ENCODE results near the gene PRRX2. TPM values are rescaled to one million over a fixed set of nuclear protein-coding genes. Genes with fewer than 3 reads are reported as not detected.

The PRRX2 gene
- total and polyA plus RNA-seq, 2 donors (not counting 1 experiment from before 2014, with no cell fraction given), result not detected

DNA sequence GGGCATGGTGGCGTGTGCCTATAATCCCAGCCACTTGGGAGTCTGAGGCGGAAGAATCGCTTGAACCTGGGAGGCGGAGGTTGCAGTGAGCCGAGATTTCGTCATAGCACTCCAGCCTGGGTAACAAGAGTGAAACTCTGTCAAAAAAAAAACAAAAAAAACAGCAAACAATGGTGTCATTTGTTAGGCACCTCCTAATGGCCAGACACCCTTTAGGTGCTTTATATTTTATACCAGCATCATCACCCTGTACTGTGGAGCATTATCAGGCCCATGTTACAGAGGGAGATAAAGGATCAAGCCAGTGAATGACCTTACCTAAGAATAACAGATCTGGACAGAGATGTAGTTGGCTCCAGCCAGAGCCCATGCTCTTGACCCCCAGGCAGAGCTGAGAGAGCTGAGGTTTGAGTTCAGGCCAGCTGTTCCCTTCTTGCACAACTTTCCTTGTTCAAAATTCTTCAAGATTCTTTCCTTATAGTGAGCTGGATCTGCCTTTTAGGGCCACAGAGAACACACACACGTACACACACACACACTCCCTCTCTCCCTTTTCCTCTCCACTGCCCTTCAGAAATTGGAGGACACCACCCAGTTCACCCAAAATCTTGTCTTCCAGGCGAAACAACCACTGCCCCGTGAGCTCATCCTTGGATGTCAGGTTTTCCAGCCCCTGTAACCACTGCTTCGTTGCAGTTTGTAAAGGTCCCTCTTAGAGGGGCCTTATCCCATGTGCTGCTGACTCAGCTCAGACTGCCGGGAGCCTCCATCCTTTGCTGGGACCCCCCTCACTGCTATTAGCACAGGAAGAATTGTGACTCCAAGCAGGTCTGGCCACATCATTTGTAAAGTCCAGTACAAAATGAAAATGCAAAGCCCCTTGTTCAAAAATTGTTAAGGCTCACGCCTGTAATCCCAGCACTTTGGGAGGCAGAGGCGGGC is 97.8 kb downstream of the PRRX2 start:
- Mint-ChIP-seq H3K27me3 (peaks cover 14% of the 10 kb centered on the region), H3K4me3 (no peak overlapping the region), H3K9me3 (ENCODE audit: insufficient read depth) (no peaks in the 10 kb centered on the region), H3K27ac (no peak overlapping the region), H3K4me1 (peaks cover under 1% of the 10 kb centered on the region)
- Histone ChIP-seq H3K79me2 (ENCODE audit: control insufficient read depth, insufficient read depth, low read length) (no peaks in the 10 kb centered on the region), H3K4me2 (replicated peaks; ENCODE audit: low read depth, low read length, poor library complexity, severe bottlenecking) (no peak overlapping the region), H3K4me1 (ENCODE audit: control insufficient read depth in 2 of 2, insufficient read depth in 2 of 2, low read length in 2 of 2) (no peaks in the 10 kb centered on the region), H3K27ac (ENCODE audit: low read length in 2 of 2) (no peak overlapping the region), H2AFZ (ENCODE audit: insufficient read depth, low read depth, low read length, poor library complexity, severe bottlenecking) (no peak overlapping the region), H3K36me3 (replicated peaks in 1 of 2; ENCODE audit: control extremely low read depth in 1 of 2, control insufficient read depth in 1 of 2, extremely low read depth in 1 of 2, insufficient read depth in 2 of 2, low read length in 1 of 2) (no peaks in the 10 kb centered on the region), H3K9me3 (ENCODE audit: control extremely low read depth in 1 of 3, control insufficient read depth in 2 of 3, insufficient read depth in 1 of 3, low read length in 2 of 3) (no peaks in the 10 kb centered on the region), H3K4me3 (ENCODE audit: control extremely low read depth in 1 of 5, extremely low read depth in 1 of 5, insufficient read depth in 1 of 5, low read depth in 2 of 5, low read length in 4 of 5) (no peak overlapping the region), H4K20me1 (ENCODE audit: control insufficient read depth, insufficient read depth, low read length, poor library complexity, severe bottlenecking) (no peaks in the 10 kb centered on the region), H3K9ac (ENCODE audit: low read length) (no peak overlapping the region), H3K27me3 (replicated peaks in 1 of 4; ENCODE audit: control extremely low read depth in 1 of 4, control insufficient read depth in 3 of 4, insufficient read depth in 4 of 4, low read length in 3 of 4) (no peaks in the 10 kb centered on the region)
- intact Hi-C loops (cut with micrococcal nuclease), result no loop called here
- no peak for ATAC-seq (ENCODE audit: low read depth)
- ChIA-PET CTCF (no interaction called here), POLR2A (no interaction called here)
- TF ChIP-seq, protein P1, sequence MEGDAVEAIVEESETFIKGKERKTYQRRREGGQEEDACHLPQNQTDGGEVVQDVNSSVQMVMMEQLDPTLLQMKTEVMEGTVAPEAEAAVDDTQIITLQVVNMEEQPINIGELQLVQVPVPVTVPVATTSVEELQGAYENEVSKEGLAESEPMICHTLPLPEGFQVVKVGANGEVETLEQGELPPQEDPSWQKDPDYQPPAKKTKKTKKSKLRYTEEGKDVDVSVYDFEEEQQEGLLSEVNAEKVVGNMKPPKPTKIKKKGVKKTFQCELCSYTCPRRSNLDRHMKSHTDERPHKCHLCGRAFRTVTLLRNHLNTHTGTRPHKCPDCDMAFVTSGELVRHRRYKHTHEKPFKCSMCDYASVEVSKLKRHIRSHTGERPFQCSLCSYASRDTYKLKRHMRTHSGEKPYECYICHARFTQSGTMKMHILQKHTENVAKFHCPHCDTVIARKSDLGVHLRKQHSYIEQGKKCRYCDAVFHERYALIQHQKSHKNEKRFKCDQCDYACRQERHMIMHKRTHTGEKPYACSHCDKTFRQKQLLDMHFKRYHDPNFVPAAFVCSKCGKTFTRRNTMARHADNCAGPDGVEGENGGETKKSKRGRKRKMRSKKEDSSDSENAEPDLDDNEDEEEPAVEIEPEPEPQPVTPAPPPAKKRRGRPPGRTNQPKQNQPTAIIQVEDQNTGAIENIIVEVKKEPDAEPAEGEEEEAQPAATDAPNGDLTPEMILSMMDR (IDR thresholded peaks at IDR 0.05), result no peak
- TF ChIP-seq EZH2 (IDR thresholded peaks at IDR 0.05; ENCODE audit: borderline replicate concordance, insufficient read depth, low read depth, low read length, poor library complexity, severe bottlenecking), result no peak
- 92% methylated on average over 12 of the region's 13 CpGs for WGBS (ENCODE audit: insufficient coverage)
- no peak for DNase-seq

DNA sequence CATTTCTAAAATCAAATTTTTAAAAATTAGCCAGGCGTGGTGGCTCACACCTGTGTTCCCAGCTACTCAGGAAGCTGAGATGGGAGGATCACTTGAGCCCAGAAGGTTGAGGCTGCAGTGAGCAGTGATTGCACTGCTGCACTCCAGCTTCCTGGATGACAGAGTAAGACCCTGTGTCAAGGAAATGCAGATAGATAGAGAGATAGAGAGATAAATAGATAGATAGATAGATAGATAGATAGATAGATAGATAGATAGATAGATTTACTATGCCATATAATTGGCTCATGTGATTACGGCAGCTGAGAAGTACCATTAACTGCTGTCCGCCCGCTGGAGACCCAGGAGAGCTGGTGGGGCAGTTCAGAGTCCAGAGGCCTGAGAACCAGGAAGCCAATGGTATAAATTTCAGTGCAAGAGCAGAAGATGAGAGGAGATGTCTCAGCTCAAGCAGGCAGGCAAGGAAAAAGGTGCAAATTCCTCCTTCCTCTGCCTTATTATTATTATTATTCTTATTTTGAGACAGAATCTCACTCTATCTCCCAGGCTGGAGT is 100.4 kb downstream of the PRRX2 start:
- H4K20me1 ChIP-seq (ENCODE audit: control insufficient read depth, insufficient read depth, low read length, poor library complexity, severe bottlenecking), result no peaks in the 10 kb centered on the region
- ATAC-seq (ENCODE audit: low read depth) (no peak), DNase-seq (no peak)
- CTCF ChIA-PET, result no interaction called here
- Mint-ChIP-seq H3K27me3 (peaks cover 10% of the 10 kb centered on the region), H3K27ac (no peak overlapping the region), H3K4me1 (no peaks in the 10 kb centered on the region), H3K4me3 (no peak overlapping the region), H3K9me3 (ENCODE audit: insufficient read depth) (no peaks in the 10 kb centered on the region)
- POLR2A ChIA-PET, result no interaction called here
- intact Hi-C loops (cut with micrococcal nuclease), result no loop called here
- H3K27me3 ChIP-seq (replicated peaks in 1 of 4; ENCODE audit: control extremely low read depth in 1 of 4, control insufficient read depth in 3 of 4, insufficient read depth in 4 of 4, low read length in 3 of 4), result no peaks in the 10 kb centered on the region
- no peak overlapping the region for H3K27ac ChIP-seq (ENCODE audit: low read length in 2 of 2)
- WGBS (ENCODE audit: insufficient coverage), result 96% methylated on average over 4 of the region's 4 CpGs
- H3K4me1 ChIP-seq (ENCODE audit: control insufficient read depth in 2 of 2, insufficient read depth in 2 of 2, low read length in 2 of 2), result no peaks in the 10 kb centered on the region
- TF ChIP-seq EZH2 (IDR thresholded peaks at IDR 0.05; ENCODE audit: borderline replicate concordance, insufficient read depth, low read depth, low read length, poor library complexity, severe bottlenecking), result no peak
- TF ChIP-seq, protein P1 (IDR thresholded peaks at IDR 0.05), result no peak
- H2AFZ ChIP-seq (ENCODE audit: insufficient read depth, low read depth, low read length, poor library complexity, severe bottlenecking), result no peak overlapping the region
- no peak overlapping the region for H3K4me2 ChIP-seq (replicated peaks; ENCODE audit: low read depth, low read length, poor library complexity, severe bottlenecking)
- no peak overlapping the region for H3K9ac ChIP-seq (ENCODE audit: low read length)
- no peak overlapping the region for H3K4me3 ChIP-seq (ENCODE audit: control extremely low read depth in 1 of 5, extremely low read depth in 1 of 5, insufficient read depth in 1 of 5, low read depth in 2 of 5, low read length in 4 of 5)
- no peaks in the 10 kb centered on the region for H3K36me3 ChIP-seq (replicated peaks in 1 of 2; ENCODE audit: control extremely low read depth in 1 of 2, control insufficient read depth in 1 of 2, extremely low read depth in 1 of 2, insufficient read depth in 2 of 2, low read length in 1 of 2)
- H3K9me3 ChIP-seq (ENCODE audit: control extremely low read depth in 1 of 3, control insufficient read depth in 2 of 3, insufficient read depth in 1 of 3, low read length in 2 of 3), result no peaks in the 10 kb centered on the region
- no peaks in the 10 kb centered on the region for H3K79me2 ChIP-seq (ENCODE audit: control insufficient read depth, insufficient read depth, low read length)
